A549 (cell line): Measurements from ENCODE around the gene SLC25A26.

Source experiments
- MAZ ChIP-seq: fragments of 150-350 bp; IDR thresholded peaks from 2 replicates; pipeline ENCODE4 v1.6.1; 2014; ENCODE audit warnings: antibody characterized with exemption, low read depth, low read length, borderline replicate concordance
- TF ChIP-seq, protein P1 (sequence below): IDR thresholded peaks from 2 replicates; pipeline ENCODE4 v1.6.1; 2012

- no peak for TF ChIP-seq MAZ
- TF ChIP-seq, protein P1, sequence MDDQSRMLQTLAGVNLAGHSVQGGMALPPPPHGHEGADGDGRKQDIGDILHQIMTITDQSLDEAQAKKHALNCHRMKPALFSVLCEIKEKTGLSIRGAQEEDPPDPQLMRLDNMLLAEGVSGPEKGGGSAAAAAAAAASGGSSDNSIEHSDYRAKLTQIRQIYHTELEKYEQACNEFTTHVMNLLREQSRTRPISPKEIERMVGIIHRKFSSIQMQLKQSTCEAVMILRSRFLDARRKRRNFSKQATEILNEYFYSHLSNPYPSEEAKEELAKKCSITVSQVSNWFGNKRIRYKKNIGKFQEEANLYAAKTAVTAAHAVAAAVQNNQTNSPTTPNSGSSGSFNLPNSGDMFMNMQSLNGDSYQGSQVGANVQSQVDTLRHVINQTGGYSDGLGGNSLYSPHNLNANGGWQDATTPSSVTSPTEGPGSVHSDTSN, result no peak
Measured at GRCh38 chr3:66297900-66298299, 77.1 kb downstream of the SLC25A26 start.
